Medulla oblongata (tissue), 1 donor: ENCODE data around the gene DPF3.

Source experiments
- DNase-seq: peaks from one replicate; pipeline ENCODE4 v3.0.0-alpha.2; 2015; ENCODE audit errors: extremely low spot score

The DPF3 gene

DNA sequence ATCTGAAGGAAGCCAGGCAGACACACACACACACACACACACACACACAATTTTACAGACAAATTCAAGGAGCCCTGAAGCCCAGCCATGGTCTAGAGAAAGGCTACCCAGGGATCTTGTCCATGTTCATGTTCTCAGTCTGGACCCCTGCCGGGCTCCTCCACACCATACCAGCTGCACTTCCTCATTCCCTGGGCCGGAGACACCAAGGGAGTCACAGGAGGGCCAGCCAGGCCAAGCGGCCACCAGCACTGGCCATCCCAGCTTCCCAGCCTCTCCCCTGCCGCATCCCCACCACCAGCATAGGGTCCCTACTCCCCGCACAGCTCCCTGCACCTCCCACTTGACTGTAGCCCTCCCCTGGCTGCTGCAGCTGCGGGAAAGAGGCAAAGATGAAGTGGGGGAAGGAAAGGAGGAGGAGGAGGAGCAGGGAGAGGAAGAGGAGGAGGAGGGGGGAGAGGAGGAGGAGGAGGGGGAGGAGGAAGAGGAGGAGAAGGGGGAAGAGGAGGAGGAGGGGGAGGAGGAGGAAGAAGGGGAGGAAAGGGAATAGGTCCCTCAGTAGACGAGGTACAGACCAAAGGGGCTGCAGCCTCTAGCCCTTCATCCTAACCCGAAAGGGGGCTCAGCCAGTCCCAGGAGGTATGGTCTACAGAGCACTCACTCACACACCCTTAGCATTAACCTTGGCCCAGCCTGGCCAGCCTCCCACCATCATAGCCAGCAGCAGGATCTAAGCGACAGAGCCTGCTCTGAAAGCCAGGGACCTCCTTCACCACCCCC lies 293.2 kb downstream of the DPF3 start:
- no peak for DNase-seq

DNA sequence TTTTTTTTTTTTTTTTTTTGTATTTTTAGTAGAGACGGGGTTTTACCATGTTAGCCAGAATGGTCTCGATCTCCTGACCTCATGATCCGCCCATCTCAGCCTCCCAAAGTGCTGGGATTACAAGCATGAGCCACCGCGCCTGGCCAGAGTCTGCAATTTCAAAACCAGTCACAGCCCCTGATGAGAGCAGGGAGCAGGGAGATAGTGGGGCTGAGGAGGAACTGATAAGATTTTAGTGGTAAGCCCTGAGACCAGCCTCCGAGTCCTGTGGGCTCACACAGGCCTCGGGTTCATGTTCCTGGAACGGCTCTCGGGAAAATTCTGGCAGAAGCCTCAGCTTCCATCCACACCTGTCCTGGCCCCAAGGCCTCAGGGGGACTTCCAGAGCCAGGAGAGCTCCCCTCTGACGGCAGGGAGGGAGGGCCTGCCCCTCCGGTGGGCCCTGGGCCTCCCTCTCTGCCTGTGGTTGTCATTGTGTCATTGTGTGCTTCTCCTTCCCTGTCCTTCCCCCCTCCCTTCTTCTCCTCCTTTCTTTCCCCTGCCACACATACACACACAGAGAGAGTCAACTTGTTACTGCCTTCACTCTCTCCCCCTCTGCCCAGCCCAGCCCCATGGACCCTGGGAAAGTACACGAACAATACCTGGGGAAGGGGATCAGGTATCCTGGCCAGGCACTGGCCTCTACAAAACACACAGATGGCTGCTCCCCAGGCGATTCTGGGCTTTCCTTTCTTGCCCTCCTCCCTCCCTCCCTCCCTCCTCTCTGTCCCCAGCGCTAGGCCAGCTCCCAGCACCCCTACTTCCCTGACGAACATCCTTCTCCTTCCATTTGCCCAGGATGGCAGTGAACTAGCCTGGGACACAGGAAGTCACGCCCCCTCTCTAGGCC lies 294.1 kb downstream of the DPF3 start:
- no peak for DNase-seq

DNA sequence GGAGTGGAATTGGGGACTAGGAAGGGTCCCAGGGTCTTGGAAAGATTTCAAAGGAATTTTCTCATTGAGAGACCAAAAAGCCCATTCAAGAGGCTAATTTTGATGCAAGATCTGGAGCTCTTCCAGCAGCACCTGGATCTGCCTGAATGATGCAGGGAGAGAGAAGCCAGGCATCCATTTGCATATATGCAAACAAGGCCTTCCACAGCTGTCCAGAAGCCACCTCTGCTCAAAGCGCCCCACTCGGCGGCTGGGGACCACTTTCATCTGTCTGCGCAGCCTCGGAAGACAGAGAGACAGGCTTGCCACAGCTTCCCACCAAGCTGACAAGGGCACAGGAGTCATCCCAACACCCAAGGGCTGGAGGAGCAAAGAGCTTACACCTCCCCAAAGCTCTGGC lies 295.6 kb downstream of the DPF3 start:
- no peak for DNase-seq

DNA sequence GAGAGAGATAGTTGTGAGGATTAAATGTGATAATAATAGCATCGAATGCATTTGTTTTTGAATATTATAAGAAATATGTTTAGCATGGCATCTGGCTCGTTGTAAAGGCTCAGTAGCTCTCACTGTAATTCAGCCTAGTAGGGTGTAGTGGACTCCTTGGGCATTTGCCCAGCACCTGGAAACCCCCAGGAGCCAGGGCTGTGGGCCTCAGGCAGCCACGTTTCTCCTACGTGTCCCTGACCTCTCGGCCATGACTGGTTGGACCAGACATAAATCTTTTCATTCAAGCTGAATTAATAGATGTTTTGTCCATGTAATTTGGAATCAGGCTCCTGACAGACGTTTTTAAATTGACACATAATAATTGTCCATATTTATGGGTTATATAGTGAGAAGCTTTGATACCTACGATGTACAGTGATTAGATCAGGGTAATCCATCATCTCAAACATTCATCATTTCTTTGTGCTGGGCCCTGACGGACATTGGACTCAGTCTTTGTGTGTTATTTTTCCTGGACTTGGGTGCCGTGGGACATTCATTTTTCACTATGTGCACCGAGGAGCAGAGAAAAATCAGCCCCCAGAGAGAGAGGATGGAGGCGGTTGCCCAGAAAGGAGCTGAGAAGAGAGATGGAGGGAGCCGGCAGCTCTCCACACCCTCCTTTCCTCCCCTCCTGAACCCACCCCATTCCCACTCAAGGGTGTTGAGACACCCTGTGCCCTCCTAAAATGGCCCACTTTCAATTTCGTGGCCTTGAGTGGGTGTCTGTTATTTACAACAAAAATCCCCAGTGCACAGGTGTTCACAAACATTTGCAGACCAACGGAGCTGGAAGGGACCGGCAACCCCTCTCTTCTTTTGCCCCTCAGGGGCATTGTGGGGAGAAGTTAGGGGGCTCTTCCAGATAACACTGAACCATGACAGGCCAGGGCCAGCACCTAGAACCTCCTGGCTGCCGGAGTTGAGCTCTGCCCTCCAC lies 296.4 kb downstream of the DPF3 start:
- no peak for DNase-seq

DNA sequence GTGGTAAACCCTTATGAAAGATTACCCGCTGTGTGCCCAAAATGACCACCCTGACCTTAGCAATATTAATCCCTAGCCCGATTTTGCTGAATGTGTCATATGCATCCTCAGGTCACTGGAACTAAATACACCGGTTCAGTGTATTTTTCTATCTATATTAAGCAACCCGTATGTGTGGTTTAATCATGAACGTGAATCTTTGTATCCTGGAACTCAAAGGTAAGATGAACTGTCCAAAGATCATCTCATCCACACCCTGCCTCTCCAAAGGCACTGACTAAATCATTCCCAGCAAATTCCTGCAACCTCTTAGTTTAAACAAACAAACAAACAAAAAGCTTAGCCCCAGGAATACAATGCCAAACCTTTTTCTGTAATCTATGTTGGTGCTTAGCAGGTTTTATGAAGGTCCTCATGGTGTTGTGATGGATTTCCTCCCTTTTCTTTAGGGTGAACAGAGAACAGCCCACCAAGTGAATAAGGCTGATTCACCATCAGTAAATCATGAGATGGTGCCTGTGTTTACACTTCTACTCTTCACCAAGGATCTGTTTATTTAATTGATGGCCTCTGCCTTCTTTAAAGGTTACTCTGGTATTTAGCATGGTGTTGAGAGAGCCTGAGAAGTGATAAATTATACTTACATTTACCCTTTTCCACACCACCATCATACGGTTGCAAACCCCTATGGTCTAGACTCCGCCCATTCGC lies 298.6 kb downstream of the DPF3 start:
- no peak for DNase-seq

DNA sequence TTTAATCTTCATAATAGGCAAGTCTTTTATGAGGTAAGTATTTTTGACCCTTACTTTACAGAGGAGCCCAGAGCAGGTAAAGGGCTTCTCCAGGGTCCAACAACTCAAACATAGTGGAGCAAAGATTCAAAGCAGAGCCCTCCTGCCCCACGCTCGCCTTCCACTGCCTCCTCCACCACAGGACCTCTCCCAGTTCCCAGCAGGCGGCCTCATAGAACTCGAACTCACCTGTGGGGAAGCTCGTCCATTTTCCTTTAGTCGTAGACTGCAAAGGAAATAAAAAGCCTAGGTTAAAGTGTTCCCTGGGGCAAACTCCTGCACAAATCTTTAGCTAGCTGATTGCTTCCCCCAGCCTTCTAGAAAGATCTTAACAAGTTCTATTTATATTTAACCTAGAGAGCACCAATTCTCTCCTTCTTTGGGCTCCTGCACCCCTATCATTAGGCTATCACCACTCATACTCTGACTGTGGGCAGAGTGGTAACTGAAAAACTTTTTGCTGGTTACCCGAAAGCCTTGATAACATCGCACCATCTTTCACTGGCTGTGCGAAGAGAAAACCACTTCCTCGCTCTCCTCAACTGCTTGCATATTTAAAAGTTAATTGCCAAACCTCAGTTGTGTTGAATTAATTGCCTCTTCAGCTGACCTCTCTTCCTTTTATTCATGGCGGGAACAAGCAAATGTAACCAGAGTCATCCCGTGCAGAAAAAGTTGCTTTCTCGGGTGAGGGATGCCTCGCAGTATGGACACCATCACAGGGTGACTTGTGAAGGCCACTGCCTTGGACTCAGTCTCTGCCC lies 299.6 kb downstream of the DPF3 start:
- no peak for DNase-seq

DNA sequence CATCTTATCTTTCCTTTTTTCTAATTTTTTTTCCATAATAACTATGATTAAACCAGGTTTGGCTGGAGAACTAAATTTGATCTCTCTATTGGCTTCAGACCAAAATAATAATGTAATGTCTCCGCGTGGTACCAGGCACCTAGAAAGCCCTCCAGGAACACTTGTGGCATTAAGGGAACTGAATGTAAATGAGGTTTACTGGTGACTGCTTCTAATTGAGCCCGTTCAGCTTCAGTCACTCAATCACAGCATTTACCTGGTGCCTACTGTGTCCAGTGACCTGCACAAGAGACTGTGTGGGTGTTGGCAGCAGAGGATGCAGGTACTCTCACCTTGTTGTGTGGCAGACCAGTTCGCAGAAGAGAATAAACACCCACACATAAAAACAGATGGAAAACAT lies 302.5 kb downstream of the DPF3 start:
- no peak for DNase-seq

DNA sequence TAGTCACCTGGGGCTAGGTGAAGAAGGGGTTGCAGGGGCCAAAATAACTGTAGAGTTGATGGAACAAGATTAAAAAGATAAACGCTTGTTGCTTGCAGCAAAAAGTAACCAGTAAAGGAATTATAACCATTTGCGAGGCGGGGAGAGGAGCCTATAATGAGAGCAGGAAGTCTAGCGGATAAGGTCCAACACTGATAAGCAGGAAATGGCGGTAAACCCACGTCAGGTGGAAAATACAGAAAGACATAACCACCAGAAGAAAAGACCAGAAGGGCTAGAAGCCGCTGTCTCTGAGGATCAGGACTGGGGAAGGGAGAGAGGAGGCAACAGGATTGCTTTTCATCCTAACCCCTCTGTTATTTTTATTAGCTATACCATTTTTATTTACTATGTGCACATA lies 303.3 kb downstream of the DPF3 start:
- DNase-seq = no peak

DNA sequence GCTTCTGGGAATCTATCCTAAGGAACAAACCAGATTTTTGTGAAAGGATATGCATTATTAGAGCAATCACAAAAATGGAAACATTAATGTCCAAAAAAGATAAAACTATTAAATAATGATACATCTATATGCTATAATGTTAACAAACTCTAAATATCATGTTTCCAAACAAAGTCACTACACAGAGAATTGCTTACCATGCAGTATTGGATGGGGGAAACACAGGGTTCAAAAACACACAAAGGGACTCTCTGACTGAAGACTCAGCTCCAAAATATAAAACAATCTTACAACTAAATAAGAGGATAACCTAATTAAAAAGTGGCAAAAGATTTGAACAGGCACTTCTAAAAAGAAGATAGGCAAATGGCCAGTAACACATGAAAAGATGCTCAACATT lies 304.2 kb downstream of the DPF3 start:
- DNase-seq = no peak

DNA sequence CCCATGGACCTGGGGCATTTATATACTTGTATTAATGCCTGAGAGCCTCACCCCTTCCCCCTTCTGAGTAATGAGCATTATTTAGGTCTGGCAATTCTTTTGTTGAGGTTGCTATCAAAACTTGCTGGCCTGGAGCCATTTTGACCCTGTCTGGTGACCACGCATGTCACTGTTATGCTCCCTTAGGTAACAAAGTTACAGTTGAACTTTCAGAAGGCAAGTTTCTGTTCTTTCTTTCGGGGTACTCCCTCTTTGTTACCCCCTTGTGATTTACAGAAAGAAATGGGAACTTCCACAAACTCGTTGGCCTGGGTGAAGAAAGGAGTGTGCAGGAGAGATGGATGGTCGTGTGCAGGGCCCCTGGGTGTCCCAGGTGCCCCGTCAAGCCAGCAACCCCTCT lies 305.4 kb downstream of the DPF3 start:
- DNase-seq = no peak

DNA sequence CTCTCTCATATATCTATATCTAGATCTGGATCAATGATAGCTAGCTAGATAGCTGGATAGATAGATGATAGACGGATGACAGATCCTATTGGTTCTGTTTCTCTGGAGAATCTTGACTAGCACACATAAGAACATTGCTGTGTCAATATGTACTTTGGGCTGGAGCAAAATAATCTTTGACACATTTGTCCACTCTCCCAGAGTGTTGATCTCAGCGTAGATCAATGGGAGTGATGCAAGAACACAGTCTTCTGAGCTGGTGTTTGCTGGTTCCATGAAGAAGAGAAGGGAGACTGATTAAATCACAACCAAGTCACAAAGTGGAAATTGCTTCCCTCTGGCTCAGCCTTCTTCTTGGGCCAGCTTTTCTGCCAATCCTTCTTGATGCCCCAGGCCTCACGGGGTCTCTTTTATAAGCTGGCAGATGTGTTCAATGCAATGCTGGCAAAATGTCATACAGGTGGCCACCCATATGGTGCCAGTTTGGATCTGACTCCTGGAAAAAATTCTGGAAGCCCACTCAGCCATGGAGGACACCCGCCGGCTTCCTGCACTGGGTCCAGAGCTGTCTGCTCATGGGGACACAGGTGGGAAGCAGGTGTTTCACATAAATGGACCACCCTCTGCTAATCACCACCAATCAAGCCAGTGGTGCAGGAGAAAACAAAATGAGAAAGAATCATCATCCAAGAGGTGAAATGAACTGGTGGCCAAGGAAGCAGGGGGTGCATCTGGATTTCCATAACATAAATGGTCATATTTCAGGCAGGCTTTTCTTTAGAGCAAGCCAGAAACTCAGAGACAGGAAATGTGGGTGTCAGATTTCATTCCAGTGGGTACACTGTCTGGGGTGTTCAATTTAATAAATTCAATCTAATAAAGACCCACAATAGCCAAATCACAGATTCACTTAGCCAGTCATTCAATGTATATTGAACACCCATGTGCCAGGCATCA lies 310.3 kb downstream of the DPF3 start:
- DNase-seq = no peak

DNA sequence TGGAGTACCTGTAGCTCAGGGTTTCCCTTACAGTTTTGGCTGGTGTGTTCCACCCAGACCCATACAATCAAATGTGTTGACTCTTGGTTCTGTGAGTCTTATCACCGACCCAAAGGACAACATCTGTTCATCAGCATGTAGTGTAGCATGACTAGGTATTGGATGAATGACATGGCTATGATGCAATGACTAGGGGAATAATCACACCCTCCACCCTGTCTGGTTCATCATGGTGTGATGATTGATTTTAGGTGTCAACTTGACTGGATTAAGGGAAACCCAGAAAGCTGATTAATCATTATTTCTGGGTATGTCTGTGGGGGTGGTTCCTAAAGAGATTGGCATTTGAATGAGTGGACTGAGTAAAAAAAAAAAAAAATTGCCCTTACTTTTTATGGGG lies 311.3 kb downstream of the DPF3 start:
- DNase-seq = no peak

DNA sequence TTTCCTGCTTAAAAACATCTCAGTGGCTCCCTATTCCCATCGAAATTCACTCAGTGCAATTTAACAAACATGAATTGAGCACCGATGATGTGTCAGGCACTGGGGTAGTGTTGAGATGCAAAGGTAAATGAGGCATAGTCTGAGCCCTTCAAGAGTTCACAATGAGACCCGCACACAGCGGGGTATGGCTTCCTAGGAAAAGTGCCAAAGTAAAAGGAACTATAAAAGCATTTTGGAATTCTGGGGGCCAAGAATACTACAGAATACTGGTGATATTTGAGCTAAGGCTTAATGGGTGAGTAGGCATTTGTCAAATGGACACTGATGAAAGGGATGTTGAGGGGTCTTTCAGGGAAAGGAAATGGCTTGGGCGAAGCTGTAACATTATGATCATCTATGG lies 315.4 kb downstream of the DPF3 start:
- DNase-seq = no peak

DNA sequence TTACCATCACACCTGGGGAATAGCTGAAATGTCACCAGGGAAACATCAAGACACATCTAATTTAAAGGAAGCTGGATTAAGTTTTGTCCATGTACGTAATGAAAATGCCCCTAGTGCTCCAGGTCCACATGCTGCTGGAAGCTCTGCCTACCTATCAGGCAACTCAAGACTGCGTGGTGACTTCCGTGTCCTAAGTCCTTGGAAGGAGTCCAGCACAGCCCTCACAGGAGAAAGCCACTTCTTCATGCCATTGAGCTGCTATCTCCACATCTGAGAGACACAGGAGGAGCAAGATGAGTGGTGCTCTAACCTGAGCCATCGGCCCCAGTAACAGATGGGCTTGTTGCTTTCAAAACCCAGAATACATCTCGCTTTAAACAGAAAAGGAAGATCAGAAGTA lies 316.4 kb downstream of the DPF3 start:
- no peak for DNase-seq

DNA sequence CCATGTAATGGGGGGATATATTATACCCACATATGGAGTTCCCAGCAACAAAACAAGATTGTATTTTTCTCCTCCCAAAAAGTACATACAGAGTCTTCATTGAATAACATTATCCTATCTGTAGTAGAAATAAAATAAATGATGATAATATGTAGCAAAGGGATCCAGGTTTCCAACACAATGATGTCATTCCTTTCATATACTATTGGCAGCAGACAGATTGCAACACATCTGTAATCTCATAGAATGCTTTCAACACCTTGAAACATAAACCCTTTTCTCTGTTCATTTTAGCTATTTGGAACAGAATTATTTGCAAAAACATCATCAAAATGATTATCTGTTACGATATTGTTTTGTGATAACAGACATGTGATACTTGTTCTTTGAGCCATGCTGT lies 317.6 kb downstream of the DPF3 start:
- DNase-seq = no peak

DNA sequence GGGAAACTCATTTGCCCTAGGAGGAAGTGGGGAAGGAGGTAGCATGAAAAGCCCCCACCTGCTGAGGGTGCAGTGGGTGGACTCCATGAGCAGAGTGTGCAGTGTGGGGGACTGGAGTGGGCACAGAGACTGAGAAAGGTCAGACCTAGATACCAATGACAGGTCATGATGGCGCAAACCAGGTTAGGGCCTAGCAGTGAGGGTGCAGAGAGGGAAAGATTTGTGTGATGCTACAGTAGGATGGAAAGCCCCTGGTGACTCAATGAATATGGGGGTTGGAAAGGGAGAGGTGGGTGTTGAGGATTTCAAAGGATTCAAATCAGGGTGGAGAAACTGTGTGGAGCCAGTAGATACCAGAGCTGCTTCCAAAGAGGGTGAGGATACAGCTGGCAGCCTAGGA lies 319.2 kb downstream of the DPF3 start:
- no peak for DNase-seq

DNA sequence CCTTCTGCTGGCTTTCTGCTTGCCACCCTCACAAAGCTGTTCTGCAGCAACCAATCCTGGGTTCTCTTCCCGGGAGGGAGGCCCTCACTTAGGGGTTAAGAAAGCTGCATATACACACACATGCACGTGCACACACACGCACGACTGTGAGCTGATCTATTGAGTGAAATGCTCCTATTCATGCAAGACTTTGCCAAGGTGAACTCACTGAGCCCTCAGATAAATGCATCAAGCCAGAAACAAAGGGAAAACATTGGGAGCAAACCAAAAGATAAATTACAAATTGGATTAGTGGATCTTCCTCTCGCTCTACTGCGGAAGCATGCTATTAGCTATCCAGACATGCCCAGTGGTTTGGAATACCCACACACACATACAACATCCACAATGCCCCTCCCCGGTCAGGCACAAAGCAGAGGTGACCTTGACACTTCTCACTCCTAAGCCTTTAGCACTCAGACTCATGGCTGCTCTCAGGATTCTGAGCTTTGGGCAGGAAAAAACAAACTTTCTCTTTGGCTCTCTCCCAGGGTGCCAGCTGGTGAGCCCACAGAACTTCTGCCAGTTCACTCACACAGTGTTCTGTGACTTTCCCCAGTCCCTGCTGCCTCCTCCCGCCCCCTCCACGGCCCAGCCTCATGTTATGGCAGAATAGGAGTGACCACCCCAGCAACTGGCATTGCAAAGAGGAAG lies 320.0 kb downstream of the DPF3 start:
- peak; percentile 14 for DNase-seq
